ENCODE measurements around the gene XRCC5. TPM values are rescaled to one million over a fixed set of nuclear protein-coding genes. Genes with fewer than 3 reads are reported as not detected.

The XRCC5 gene
- total RNA-seq, 1 experiment from 2014 or later, result 424 TPM

DNA sequence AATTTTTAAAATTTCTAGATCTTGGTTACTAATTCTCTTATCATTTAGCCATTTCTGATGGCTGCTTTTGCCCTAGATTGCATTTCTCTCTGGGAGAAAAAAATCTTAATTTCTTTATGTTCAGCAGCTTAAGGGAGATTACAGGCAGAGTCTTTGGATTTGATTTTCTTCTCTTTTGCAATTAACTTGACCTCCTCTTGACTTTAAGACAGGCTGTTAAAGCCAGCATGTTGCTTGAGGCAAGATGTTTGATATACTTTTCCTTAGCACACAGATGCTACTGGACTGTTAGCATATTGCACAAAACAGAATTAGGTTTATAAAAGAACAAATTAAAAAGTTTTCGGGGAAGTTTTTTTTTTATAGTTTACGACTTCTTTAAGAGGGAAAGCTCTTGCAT, 50.0 kb downstream of the XRCC5 start:
- no peaks in the 10 kb centered on the region for H3K9me2 ChIP-seq (ENCODE audit: insufficient read depth)
- H3K9me3 ChIP-seq (ENCODE audit: control insufficient read depth in 1 of 2, insufficient read depth in 1 of 2, low read depth in 1 of 2, low read length in 2 of 2), result no peaks in the 10 kb centered on the region
- ATAC-seq (no peak), DNase-seq (ENCODE audit: low read depth, low spot score) (no peak)
- intact Hi-C loops (cut with micrococcal nuclease), result no loop called here
- CTCF ChIA-PET, result no interaction called here
- H3K27ac ChIP-seq (ENCODE audit: low read depth, low read length), result no peak overlapping the region
- H4K20me1 ChIP-seq (ENCODE audit: insufficient read depth), result peaks cover 6% of the 10 kb centered on the region; the same call in 1 of the 2 replicates
- POLR2A ChIA-PET, result interaction anchor here (1.5 kb wide), 1 partner anchor 19 kb away, joined by 4 read pairs; no protein-coding TSS in a partner anchor
- RAD21 ChIA-PET (ENCODE audit: low non-redundant PET in 1 of 2, low total read pairs in 2 of 2, uncharacterized antibody in 2 of 2, unreplicated experiment in 2 of 2), result no interaction called here
- H3K9ac ChIP-seq (ENCODE audit: low read length), result no peak overlapping the region
- H3K4me1 ChIP-seq (ENCODE audit: control insufficient read depth in 1 of 2, insufficient read depth in 2 of 2, low read length in 2 of 2), result no peaks in the 10 kb centered on the region
- H3K4me2 ChIP-seq (ENCODE audit: low read length), result no peak overlapping the region
- peaks cover 54 to 60% of the 10 kb centered on the region in 2 experiments for H3K36me3 ChIP-seq (ENCODE audit: control insufficient read depth in 1 of 2, insufficient read depth in 2 of 2, low read length in 2 of 2)
- H3K4me3 ChIP-seq (replicated peaks in 1 of 2; ENCODE audit: low read depth in 1 of 2, low read length in 2 of 2), result no peak overlapping the region
- peaks cover 83% of the 10 kb centered on the region for H3K79me2 ChIP-seq (ENCODE audit: insufficient read depth, low read length)
- H2AFZ ChIP-seq (ENCODE audit: low read depth, low read length, poor library complexity, severe bottlenecking), result no peak overlapping the region
- TF ChIP-seq ZBTB33 (IDR thresholded peaks at IDR 0.05; ENCODE audit: extremely low read depth, insufficient replicate concordance, low read length), result no peak
- TF ChIP-seq CTCF (IDR thresholded peaks at IDR 0.05 in 2 of 3, conservative IDR thresholded peaks at IDR 0.05 in 1 of 3; ENCODE audit: borderline replicate concordance in 1 of 3, insufficient read depth in 1 of 3, low read depth in 2 of 3, low read length in 2 of 3), result no peak
- TF ChIP-seq, protein P1, sequence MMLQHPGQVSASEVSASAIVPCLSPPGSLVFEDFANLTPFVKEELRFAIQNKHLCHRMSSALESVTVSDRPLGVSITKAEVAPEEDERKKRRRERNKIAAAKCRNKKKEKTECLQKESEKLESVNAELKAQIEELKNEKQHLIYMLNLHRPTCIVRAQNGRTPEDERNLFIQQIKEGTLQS (IDR thresholded peaks at IDR 0.05), result no peak
- TF ChIP-seq EZH2phosphoT487 (IDR thresholded peaks at IDR 0.05; ENCODE audit: borderline replicate concordance), result no peak
- BruUV-seq (replicated peaks), result no TSS peak
- no peaks in the 10 kb centered on the region for H3K27me3 ChIP-seq (ENCODE audit: insufficient read depth, low read length)

Data from HCT116 (cell line).